Measurements from ENCODE around the gene SLITRK6. TPM values are rescaled to one million over a fixed set of nuclear protein-coding genes. Genes with fewer than 3 reads are reported as not detected.

SLITRK6 gene, protein sequence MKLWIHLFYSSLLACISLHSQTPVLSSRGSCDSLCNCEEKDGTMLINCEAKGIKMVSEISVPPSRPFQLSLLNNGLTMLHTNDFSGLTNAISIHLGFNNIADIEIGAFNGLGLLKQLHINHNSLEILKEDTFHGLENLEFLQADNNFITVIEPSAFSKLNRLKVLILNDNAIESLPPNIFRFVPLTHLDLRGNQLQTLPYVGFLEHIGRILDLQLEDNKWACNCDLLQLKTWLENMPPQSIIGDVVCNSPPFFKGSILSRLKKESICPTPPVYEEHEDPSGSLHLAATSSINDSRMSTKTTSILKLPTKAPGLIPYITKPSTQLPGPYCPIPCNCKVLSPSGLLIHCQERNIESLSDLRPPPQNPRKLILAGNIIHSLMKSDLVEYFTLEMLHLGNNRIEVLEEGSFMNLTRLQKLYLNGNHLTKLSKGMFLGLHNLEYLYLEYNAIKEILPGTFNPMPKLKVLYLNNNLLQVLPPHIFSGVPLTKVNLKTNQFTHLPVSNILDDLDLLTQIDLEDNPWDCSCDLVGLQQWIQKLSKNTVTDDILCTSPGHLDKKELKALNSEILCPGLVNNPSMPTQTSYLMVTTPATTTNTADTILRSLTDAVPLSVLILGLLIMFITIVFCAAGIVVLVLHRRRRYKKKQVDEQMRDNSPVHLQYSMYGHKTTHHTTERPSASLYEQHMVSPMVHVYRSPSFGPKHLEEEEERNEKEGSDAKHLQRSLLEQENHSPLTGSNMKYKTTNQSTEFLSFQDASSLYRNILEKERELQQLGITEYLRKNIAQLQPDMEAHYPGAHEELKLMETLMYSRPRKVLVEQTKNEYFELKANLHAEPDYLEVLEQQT
- under 0.01 and 0.29 TPM in 2 replicates for total RNA-seq

DNA sequence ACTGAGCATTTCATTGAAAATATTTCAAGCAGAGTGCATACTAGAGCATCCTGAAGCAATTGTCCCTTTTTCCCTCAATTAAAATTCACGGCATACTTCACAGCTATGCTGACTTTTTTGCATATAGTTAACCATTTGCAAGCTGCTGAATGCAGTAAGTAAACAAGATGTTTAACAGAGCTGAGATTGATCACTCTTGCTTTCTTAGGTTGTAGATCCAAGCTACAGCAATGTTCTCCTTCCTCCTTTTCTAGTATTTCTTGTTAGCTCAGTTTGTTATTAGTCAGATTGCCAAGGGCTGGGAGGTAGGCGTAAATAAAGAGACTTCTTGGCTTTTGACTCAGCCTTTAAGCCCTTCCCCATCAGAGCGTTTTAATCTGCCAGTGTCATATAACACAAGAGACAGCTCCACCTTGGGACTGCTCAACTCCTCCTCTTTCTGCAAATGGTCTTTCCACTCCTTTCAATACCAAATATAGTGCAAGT lies at the start of gene SLITRK6:
SLITRK6 (minus strand) TSS at position 323 of the 486 bp plus-strand sequence. CDS start 2,911 bp downstream, outside the sequence.
- Histone ChIP-seq H4K20me1 (ENCODE audit: insufficient read depth, low read length) (no peaks in the 10 kb centered on the region), H2AFZ (ENCODE audit: low read length) (no peak within 1 kb of the TSS), H3K27me3 (ENCODE audit: insufficient read depth, low read length) (no peaks in the 10 kb centered on the region), H3K4me1 (ENCODE audit: insufficient read depth, low read length) (no peaks in the 10 kb centered on the region), H3K4me3 (ENCODE audit: insufficient read depth, low read length) (no peak within 1 kb of the TSS), H3K9me3 (ENCODE audit: low read depth, low read length) (peaks cover 2% of the 10 kb centered on the region), H3K4me2 (ENCODE audit: insufficient read depth, low read length) (no peak within 1 kb of the TSS), H3K79me2 (ENCODE audit: insufficient read depth, low read length) (no peaks in the 10 kb centered on the region), H3K27ac (ENCODE audit: low read depth, low read length) (no peak within 1 kb of the TSS), H3K36me3 (ENCODE audit: insufficient read depth, low read length) (no peaks in the 10 kb centered on the region)
- TF ChIP-seq, protein P1, sequence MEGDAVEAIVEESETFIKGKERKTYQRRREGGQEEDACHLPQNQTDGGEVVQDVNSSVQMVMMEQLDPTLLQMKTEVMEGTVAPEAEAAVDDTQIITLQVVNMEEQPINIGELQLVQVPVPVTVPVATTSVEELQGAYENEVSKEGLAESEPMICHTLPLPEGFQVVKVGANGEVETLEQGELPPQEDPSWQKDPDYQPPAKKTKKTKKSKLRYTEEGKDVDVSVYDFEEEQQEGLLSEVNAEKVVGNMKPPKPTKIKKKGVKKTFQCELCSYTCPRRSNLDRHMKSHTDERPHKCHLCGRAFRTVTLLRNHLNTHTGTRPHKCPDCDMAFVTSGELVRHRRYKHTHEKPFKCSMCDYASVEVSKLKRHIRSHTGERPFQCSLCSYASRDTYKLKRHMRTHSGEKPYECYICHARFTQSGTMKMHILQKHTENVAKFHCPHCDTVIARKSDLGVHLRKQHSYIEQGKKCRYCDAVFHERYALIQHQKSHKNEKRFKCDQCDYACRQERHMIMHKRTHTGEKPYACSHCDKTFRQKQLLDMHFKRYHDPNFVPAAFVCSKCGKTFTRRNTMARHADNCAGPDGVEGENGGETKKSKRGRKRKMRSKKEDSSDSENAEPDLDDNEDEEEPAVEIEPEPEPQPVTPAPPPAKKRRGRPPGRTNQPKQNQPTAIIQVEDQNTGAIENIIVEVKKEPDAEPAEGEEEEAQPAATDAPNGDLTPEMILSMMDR (IDR thresholded peaks at IDR 0.05; ENCODE audit: extremely low read depth, low read depth, low read length), result no peak
- no peak for DNase-seq (ENCODE audit: insufficient read length, low spot score, missing footprints)

DNA sequence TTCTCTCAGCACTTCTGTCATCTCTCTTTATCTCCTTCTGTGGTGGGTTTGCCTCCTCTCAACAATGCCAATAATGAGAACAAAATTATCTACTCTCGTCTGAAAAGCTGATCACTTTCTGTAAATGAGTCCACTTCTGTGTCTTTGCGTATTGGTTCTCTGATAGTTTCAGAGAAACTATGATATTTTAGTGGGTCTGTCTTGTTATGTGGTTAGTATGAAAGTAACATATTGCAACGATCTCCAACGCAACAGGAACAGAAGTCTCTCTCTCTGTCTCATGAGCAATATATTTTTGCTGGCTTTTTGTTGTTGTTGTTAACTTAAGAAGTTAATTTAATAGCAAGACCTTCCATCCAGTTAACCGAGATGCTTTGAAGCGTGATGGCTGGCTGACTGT lies 47.8 kb upstream of the SLITRK6 start:
- Histone ChIP-seq H3K27ac (ENCODE audit: low read depth, low read length) (no peak overlapping the region), H3K4me3 (ENCODE audit: insufficient read depth, low read length) (no peak overlapping the region), H4K20me1 (ENCODE audit: insufficient read depth, low read length) (no peaks in the 10 kb centered on the region), H3K9me3 (ENCODE audit: low read depth, low read length) (peaks cover 2% of the 10 kb centered on the region), H3K27me3 (ENCODE audit: insufficient read depth, low read length) (no peaks in the 10 kb centered on the region), H3K79me2 (ENCODE audit: insufficient read depth, low read length) (no peaks in the 10 kb centered on the region), H2AFZ (ENCODE audit: low read length) (no peak overlapping the region), H3K4me1 (ENCODE audit: insufficient read depth, low read length) (no peaks in the 10 kb centered on the region), H3K36me3 (ENCODE audit: insufficient read depth, low read length) (no peaks in the 10 kb centered on the region), H3K4me2 (ENCODE audit: insufficient read depth, low read length) (no peak overlapping the region)
- no peak for DNase-seq (ENCODE audit: insufficient read length, low spot score, missing footprints)
- TF ChIP-seq, protein P1 (IDR thresholded peaks at IDR 0.05; ENCODE audit: extremely low read depth, low read depth, low read length), result no peak

DNA sequence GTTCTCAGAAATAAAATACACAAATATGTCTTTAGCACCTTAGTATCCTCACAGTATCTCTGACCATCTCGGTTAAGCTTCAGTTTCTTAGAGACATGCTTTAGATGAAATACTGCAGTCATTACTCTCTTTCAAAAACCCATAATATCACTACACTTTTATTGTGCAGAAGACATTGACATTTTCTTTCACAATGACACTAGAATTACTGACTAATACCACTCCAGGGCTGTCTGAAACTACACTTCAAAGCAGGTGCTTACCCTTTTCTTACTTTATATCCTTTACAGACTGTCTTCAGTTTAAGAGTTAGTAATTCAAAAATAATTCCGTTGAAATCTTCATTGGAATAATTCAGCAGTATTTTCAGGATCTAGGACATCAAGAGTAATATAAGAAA lies 42.2 kb upstream of the SLITRK6 start:
- Histone ChIP-seq H3K4me3 (ENCODE audit: insufficient read depth, low read length) (no peak overlapping the region), H3K27ac (ENCODE audit: low read depth, low read length) (no peak overlapping the region), H3K4me2 (ENCODE audit: insufficient read depth, low read length) (no peak overlapping the region), H3K9me3 (ENCODE audit: low read depth, low read length) (no peaks in the 10 kb centered on the region), H3K27me3 (ENCODE audit: insufficient read depth, low read length) (no peaks in the 10 kb centered on the region), H2AFZ (ENCODE audit: low read length) (no peak overlapping the region), H4K20me1 (ENCODE audit: insufficient read depth, low read length) (no peaks in the 10 kb centered on the region), H3K79me2 (ENCODE audit: insufficient read depth, low read length) (no peaks in the 10 kb centered on the region), H3K36me3 (ENCODE audit: insufficient read depth, low read length) (no peaks in the 10 kb centered on the region), H3K4me1 (ENCODE audit: insufficient read depth, low read length) (no peaks in the 10 kb centered on the region)
- DNase-seq (ENCODE audit: insufficient read length, low spot score, missing footprints), result no peak
- TF ChIP-seq, protein P1 (IDR thresholded peaks at IDR 0.05; ENCODE audit: extremely low read depth, low read depth, low read length), result no peak

DNA sequence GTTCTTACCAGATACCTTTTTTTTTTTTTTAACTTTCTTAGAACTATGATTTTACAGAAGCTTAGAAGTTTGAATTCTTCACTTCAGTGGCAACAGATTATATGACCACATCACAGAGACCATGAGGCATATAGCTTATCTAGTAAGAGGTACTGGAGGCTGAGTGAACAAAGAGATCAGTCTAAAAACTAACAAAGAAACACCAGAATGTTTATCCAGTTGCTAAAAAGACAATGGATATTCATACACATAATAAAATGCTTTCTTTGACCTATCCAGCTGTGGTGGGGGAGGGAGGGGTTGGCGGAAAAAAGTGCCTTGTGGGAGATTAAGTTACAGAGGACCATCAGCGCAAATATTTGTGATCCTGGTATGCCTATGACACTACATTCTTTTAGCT lies 34.7 kb upstream of the SLITRK6 start:
- DNase-seq (ENCODE audit: insufficient read length, low spot score, missing footprints), result no peak
- Histone ChIP-seq H3K27ac (ENCODE audit: low read depth, low read length) (no peak overlapping the region), H3K36me3 (ENCODE audit: insufficient read depth, low read length) (no peaks in the 10 kb centered on the region), H3K4me2 (ENCODE audit: insufficient read depth, low read length) (no peak overlapping the region), H4K20me1 (ENCODE audit: insufficient read depth, low read length) (no peaks in the 10 kb centered on the region), H3K27me3 (ENCODE audit: insufficient read depth, low read length) (no peaks in the 10 kb centered on the region), H3K4me3 (ENCODE audit: insufficient read depth, low read length) (no peak overlapping the region), H3K79me2 (ENCODE audit: insufficient read depth, low read length) (no peaks in the 10 kb centered on the region), H3K4me1 (ENCODE audit: insufficient read depth, low read length) (no peaks in the 10 kb centered on the region), H3K9me3 (ENCODE audit: low read depth, low read length) (no peaks in the 10 kb centered on the region), H2AFZ (ENCODE audit: low read length) (no peak overlapping the region)
- TF ChIP-seq, protein P1 (IDR thresholded peaks at IDR 0.05; ENCODE audit: extremely low read depth, low read depth, low read length), result no peak

Data from osteoblast (primary cell).